Anterior cingulate cortex (tissue), 58 donors: ENCODE data around the gene ASAH2B.
"Not testable (repeated sequence)": the region's sequence is repeated elsewhere in the genome, so short reads cannot be mapped to it uniquely, and the experiment has no call there.

Source experiments
- DNase-seq, 58 donors: peaks; one replicate each; lab custom pipeline; 2025; lab: John Stamatoyannopoulos, UW

Gene ASAH2B

DNA sequence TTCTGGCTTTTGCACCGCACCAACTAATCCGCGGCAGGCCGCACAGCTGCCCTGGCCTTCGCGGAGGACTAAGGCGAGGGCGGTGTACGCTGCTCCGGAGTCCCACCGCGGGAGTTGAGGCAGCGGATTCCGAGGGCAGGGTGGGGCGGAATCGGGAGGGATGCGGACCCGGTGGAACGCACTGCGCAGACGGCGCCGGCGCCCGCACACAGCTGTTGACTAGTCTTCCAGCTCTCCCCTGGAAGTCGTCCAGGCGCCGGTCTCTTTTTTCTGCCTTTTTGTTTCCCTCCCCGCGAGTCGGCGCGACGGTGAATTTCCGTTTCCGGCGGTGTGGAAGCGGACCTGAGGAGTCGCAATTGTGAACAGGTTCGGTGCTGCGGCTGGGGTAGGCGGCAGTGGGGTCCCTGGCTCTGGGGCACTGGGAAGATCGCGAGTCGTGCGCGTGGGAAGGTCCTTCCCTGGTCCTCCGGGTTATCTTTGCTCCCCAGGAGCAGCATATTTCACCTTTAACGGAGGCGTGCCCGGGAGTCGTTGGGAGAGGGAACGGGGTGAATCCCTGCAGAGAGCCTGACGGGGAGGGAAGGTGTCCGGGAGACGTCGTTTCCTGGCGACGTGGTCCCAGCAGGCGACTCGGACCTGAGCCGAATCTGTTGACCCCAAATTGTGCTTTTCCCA, at the start of gene ASAH2B:
Gene ASAH2B, plus strand, starts transcription at position 319 of the 675 bp plus-strand sequence. CDS start 5,195 bp downstream, outside the sequence.
- DNase-seq: peak in 57 of 58 donors; percentile 23 to 84 (median 61)

DNA sequence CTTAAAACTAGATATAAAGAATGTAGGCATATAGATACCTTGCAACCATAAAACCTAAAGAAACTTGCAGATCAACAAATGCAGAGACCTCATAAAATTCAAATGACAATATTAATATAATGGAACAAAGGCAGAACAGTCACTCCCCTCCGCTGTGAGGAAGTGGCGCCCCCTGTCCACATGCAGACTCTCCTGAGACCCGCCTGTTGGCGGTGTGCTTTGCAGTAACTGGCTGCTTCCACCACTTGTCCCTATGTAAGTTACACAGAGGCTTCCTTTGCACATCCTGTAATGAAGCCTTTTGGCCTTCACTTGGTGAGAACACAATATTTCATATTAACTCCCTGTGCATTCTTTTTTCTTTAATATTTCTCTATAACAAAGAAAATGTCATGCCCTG, 41.9 kb upstream of the ASAH2B start:
- DNase-seq: not testable (repeated sequence)

DNA sequence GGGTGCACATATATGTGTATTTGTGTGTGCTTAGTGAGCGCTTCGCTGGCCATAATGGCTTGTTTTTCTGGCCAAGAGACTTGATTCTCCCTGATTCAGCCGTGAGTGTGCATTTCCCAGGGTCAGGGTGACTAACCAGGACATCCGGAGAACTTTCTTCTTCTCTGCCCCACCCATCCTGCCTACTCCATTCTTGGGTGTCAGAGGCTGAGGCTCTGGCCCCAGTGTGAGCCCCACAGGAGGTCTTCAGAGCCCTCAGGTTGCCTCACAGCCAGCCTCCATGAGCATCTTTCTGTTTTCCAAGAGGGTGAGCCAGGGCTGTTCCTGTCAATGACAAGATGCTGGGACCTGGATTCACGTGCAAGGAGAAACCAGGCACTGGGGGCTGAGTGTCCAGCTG, 37.8 kb upstream of the ASAH2B start:
- not testable (repeated sequence) for DNase-seq

DNA sequence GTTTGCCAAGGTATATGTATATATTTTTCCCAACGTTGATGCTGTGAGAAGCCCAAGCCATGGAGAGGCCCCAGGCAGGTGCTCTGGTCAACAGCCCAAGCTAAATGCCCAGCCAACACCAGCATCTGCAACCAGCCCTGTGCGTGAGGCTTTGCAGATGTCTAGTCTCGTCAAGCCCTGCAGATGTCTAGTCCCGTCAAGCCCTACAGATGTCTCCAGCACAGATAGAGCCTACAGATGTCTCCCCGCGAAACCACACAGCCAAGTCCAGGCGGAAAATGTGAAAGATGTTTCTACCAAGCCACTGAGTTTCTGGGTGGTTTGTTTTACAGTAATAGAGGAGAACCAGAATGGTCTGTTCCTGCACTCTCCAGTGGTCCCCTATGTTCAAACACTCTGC, 36.7 kb upstream of the ASAH2B start:
- not testable (repeated sequence) for DNase-seq

DNA sequence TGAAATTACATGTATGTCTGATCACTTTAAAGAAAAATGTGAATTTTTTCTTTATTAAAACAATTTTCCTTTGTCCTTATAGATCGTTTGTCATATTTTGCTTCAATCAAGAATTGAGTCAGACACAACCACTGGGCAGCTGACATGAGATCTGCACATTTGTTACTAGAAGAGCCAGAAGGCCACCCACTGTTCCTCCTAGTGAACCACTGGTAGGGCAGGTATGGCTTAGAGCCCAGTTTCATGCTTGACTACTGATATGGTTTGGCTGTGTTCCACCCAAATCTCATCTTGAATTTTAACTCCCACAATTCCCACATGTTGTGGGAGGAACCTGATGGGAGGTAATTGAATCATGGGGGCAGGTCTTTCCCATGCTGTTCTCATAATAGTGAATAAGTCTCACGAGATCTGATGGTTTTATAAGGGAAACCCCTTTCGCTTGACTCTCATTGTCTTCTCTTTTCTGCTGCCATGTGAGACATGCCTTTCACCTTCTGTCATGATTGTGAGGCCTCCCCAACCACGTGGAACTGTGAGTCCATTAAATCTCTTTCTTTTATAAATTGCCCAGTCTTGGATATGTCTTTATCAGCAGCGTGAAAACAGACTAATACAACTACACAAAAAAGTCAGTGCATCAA, 35.2 kb upstream of the ASAH2B start:
- not testable (repeated sequence) for DNase-seq

DNA sequence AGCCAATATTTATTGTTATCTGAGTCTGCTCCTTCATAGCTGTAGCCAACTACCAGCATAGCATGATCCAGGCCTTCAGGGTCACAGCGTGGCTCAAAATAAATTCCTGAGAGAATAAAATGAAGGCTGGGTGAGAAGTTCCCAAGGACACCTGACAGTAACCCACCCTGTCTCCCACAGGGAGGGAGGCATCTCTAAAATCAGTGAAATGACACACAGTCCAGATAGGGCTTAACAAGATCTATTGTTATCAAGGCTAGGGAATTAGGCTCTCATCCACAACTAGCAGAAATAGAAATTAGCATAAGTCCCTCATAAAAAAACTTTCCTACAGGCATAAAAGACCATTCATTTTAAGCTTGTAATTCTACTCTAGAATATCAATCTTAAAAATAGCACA, 33.7 kb upstream of the ASAH2B start:
- not testable (repeated sequence) for DNase-seq

DNA sequence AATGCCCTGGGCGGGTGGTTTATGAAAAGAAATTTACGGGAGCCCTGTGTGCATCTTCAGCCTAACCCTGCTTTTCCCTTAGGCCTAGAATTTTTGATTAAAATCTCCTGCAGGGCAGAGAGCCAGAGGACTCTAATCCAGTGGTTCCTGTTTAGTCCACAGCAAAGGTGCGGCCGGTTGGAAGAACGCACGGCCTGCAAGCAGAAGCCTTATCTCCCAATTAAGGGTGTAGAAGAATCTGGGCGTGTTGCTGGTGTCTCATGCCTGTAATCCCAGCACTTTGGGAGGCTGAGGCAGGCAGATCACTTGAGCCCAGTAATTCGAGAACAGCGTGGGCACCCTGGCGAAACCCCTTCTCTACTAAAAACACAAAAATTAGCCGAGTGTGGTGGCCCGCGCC, 29.5 kb upstream of the ASAH2B start:
- not testable (repeated sequence) for DNase-seq

DNA sequence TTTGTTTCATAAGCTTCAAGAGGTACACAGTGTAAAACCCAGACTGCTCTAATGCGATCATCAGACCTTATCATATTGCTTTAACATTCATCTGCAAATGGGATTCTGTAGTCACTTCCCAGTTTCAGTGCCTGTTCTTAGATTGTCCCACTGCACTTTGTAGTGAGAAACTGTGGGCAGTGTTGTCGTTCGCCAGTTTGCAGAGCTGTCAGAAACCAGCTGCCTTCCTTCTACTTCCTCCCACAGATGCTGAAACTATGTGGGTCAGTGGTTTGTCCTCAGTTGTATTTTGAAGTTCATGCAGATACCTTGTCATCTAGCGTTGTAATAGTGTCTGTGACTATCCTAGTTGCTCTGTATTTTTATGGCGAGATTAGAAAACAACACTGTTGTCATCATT, 15.9 kb upstream of the ASAH2B start:
- DNase-seq: peak in 3 of 58 donors; percentile 1 to 5 (median 5)

DNA sequence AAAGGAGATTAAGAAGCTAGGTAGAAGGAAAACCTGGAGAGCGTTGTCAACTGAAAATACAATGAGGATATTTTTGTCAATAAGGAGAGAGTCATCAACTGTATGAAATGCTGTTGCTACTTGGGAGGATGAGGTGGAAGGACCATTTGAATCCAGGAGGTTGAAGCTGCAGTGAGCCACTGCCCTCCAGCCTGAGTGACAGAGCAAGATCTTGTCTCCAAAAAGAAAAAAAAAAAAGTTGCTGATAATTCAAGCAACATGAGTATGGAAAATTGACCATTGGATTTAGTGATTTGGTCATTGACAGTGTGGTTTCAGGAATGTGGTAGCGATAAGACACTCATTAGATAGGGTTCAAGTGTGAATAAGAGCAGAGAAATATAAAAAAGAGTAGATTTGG, 11.6 kb upstream of the ASAH2B start:
- not testable (repeated sequence) for DNase-seq

DNA sequence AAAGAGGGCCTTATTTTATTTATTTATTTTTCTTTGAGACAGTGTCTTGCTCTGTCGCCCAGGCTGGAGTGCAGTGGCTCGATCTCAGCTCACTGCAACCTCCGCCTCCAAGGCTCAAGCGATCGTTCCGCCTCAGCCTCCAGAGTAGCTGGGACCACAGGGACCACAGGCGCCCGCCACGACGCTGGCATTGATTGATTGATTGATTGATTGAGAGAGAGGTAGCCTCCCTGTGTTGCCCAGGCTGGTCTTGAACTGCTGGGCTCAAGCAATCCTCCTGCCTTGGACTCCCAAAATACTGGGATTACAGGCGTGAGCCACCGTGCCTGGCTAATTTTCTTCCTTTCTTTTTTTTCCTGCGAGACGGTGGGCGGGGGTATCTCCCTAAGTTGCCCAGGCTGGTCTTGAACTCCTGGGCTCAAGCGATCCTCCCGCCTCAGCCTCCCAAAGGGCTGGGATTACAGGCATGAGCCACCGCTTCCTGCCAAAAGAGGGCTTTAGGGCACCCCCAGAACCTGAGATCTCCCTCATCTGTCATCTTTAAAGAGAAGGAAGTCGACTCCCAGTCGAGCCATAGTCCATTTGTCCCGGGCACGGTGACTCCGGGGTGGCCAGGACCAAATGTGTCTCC, 634 bp upstream of the ASAH2B start:
- DNase-seq: not testable (repeated sequence)

DNA sequence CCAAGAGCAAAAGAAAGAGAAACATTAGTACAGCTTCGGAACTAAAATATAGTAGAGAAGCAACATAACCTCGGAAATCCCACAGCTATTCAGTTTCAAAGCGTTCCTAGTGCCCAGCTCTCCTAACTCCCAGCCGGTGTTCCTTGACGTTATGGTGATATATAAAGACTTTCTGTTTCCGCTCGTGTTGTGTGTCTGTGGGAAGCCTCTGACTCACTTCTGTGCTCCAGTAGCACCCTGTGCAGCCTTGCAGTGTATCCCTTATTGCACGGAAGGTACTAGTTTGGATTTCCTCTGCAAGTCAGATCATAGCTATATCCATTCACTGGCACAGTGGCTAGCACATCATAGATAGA, 535 bp downstream of the ASAH2B start:
- peak in 5 of 58 donors; percentile 10 to 64 (median 41) for DNase-seq

DNA sequence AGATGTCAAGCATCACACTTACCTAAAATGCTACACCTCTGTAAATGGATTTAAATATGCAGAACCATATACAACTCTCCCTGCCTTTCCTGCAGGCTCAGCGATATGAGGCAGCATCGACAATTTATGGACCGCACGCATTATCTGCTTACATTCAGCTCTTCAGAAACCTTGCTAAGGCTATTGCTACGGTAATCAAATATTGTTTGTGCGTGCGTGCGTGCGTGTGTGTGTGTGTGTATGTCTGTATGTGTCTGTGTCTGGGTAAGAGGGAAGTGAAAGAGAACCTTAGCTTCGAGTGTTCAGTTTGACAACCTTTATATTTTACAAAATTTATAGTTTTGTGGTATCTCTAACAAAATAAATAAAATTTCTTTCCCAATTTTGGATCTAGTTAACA, 3.1 kb downstream of the ASAH2B start:
- DNase-seq: not testable (repeated sequence)

DNA sequence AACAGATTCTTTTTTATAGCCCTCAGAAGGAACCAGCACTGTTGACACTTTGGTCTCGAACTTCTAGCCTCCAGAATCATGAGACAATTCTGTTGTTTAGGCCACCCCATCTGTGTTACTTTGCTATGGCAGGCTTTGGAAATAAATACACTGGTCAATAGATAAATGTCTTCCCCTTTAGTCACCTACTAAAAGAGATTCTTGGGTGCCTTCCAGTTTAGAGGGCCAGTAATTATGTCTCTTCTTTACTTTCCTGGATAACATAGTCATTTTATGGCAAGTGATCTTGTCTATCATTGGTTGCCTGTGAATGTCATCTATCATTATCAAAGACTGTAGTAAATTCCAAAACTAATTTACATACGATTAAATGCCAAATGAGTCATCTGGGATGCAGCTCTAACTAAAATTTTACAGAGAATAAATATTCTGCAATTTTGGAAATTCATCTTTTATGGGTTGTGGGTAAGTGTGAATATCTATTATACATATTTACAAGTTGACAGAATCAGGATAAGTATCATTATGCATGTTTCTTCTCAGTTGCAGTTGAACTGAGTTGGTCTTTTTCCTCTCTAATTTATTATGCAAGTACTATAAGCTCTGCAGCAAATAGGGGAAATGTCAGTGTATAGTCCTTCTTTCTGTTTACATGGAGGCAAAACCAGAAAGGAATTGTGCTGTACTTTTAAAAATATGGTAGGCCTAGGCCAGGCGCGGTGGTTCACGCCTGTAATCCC, 27.2 kb downstream of the ASAH2B start:
- not testable (repeated sequence) for DNase-seq

DNA sequence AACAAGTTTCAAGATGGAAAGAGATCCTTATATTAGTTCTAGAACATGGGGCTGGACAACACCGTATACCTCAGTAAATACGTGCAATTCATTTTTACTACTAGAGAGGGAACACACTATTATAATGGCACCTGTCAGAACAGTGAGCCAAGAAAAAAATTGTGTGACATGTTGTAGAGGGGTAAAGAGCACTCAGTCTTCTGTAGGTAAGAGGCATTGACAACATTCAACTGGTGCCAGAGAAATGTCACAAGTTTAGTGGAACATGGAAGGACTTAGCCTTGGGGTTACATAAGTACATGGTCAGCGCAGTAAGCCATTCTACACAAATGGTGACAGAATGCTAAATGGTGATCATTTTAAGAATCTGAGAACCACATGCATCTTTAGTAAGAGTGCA, 32.3 kb downstream of the ASAH2B start:
- not testable (repeated sequence) for DNase-seq

DNA sequence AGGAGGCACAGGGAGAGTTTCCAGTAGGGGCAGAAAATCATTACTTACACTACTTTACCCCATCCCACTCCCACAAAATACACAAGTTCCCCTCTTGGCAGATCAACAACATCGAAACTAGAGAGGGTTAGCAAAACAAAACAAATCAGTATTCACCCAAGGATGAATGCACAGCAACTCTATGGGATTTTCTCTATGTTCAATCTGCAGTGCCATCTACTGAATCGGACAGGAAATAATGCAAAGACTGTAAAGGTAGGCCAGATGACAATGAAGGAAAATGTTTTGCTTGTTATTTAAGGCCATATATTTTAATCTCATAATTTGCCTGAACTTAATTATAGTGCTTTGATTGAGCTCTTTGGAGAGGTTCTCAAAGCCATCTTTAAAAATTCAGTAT, 35.1 kb downstream of the ASAH2B start:
- DNase-seq: not testable (repeated sequence)

DNA sequence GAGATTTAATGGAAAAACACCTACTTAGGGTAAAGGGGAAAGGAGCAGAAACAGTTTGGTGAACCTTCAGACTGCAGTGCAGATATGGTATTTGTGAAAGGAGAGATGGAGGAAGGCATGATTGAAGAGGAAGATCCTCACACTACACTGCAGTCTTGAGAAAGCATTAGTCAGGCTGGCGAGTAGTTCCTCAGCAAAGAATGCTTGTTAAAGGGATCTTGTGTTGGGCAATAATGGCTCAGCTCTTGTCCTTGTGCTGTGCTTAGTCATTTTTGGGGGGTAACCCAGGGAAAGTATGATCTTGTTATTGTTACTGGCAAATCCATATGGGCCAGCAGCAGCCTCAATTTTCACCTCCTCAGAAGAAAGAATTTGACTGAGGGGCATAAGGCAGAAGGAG, 40.3 kb downstream of the ASAH2B start:
- not testable (repeated sequence) for DNase-seq

DNA sequence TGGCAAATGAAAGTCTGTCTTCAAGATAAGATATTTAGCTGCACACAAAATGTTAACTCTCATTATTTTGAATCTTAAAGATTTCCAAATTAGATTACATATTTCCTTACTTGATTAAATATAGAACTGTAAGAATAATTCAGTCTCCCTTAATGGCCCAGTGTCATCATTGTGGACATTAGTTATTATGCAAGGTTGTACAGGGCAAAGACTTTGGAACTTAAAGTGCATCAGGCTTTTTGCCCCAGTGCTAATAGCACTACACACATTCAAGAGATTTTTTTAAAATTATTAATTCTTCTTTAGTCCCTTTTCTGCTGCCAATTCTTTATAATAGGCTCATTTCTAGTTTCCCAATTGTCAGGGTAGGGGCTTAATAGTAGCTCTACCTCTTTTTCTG, 42.3 kb downstream of the ASAH2B start:
- DNase-seq: not testable (repeated sequence)

DNA sequence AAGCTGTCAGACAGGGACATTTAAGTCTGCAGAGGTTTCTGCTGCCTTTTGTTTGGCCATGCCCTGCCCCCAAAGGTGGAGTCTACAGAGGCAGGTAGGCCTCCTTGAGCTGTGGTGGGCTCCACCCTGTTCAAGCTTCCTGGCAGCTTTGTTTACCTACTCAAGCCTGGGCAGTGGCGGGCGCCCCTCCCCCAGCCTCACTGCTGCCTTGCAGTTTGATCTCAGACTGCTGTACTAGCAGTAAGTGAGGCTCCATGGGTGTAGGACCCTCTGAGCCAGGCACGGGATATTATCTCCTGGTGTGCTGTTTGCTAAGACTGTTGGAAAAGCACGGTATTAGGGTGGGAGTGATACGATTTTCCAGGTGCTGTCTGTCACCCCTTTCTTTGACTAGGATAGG, 48.2 kb downstream of the ASAH2B start:
- not testable (repeated sequence) for DNase-seq

DNA sequence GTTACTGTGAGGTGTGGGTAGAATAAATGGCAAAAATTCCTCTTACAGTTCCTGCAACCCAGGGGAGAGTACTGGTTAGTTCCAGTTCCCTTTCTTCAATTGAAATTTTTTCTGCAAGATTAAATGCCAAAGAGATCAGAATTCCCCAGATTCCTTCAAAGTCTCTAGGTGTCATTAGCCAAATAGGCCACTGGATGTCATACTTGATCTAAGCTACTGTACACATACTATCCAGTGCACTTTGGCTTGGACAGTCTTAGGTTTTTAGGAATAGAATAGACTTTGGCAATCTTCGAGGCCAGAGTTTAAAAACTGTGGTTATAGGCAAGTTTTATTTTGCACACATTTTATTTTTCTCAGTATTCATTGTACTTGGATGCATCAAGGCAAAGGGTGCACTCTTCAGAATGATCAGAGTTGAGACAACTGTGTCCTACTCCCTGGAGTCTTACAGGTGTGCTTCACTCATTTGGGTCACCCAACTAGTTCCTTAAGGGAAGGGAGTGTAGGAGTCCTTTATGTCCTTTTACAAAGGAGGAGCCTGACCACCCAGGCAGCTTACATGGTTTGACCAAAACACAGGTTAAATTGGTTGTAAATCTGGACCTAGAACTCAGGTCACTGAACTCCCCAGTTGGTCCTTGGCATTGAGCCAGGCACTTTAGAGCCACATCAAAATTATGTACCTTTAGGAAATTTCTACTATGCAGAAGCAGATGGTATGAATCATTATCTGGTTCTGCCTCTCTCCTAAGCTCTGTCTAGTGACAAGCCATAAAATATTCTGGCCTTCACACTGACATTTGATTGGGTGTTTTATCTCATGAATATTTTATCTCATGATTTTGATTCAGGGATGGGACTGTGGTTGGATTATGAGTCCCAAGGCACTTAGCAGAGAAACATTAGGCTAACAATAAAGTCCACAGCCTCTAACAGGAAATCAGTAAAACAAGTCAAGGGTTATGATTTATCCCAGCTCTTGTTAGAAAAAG, 49.5 kb downstream of the ASAH2B start:
- no peak for DNase-seq

DNA sequence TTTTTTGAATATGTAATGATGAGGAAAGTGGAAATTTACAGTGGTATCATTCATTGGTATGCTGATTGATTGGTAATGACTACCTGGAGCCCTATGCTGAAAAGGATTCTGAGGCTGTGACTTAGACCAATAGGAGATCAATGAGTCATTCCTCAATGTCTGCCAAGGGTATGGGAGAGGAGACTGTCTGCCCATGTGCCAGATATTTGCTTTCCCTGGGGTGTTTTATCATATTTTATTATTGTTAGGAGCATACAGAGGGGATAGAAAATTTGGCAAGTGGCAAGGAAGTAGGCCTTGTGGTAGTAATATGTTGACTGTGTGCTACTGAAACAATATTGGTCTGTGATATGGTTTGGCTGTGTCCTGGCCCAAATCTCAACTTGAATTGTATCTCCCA, 54.8 kb downstream of the ASAH2B start:
- no peak for DNase-seq
